Esophagus muscularis mucosa (tissue), 3 donors: Measurements from ENCODE around the gene PCGF2.
"Not testable (repeated sequence)": the region's sequence is repeated elsewhere in the genome, so short reads cannot be mapped to it uniquely, and the experiment has no call there.

Experiments used
- EP300 ChIP-seq: sonication (generic); formaldehyde crosslinking; IDR thresholded peaks from one replicate; pipeline ENCODE4 v1.6.1; 2017; ENCODE audit warnings: antibody characterized with exemption
- TF ChIP-seq, protein P1 (sequence below), 3 experiments: fragments of 200-600 bp in 2 of 3; fragments of 450-650 bp in 1 of 3; sonication (generic) in 2 of 3; IDR thresholded peaks; one replicate each; pipeline ENCODE4 v1.5.1; 2017 to 2019; ENCODE audit warnings: antibody characterized with exemption in 3 of 3, mild to moderate bottlenecking in 2 of 3, moderate library complexity in 1 of 3

DNA sequence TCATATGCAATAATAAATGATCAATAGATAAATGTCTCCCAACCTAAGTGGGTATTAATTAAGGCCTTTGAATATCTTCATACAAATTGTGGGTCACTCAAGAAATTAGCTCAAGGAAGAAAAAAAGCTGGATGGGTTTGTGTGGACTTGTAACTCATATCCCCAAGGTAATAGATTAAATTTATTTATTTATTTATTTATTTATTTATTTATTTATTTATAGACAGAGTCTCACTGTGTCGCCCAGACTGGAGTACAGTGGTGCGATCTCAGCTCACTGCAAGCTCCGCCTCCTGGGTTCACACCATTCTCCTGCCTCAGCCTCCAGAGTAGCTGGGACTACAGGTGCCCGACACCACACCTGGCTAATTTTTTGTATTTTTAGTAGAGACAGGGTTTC lies 39.9 kb upstream of the PCGF2 start:
- TF ChIP-seq, protein P1, sequence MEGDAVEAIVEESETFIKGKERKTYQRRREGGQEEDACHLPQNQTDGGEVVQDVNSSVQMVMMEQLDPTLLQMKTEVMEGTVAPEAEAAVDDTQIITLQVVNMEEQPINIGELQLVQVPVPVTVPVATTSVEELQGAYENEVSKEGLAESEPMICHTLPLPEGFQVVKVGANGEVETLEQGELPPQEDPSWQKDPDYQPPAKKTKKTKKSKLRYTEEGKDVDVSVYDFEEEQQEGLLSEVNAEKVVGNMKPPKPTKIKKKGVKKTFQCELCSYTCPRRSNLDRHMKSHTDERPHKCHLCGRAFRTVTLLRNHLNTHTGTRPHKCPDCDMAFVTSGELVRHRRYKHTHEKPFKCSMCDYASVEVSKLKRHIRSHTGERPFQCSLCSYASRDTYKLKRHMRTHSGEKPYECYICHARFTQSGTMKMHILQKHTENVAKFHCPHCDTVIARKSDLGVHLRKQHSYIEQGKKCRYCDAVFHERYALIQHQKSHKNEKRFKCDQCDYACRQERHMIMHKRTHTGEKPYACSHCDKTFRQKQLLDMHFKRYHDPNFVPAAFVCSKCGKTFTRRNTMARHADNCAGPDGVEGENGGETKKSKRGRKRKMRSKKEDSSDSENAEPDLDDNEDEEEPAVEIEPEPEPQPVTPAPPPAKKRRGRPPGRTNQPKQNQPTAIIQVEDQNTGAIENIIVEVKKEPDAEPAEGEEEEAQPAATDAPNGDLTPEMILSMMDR (IDR thresholded peaks at IDR 0.05), result not testable (repeated sequence)
- not testable (repeated sequence) for TF ChIP-seq EP300
